ENCODE data around the gene IL7R. TPM values are rescaled to one million over a fixed set of nuclear protein-coding genes. Genes with fewer than 3 reads are reported as not detected.

IL7R gene
- total and polyA plus RNA-seq, 2 of the 13 experiments (the other 11 are each of a cell fraction or from before 2014, with no cell fraction given), result not detected

GRCh38 chr5:35857606-35858205, 1.0 kb downstream of the IL7R start:
- DNase-seq (ENCODE audit: low spot score), result no peak
- in situ Hi-C loops (cut with HindIII; ENCODE audit: extremely low pct_ligation_motif_present, low pct_unique_long_range_greater_than_20kb) (no loop called here), intact Hi-C loops (cut with micrococcal nuclease; ENCODE audit: unreplicated experiment) (no loop called here)
- CTCF ChIA-PET (ENCODE audit: low intra/inter-chr PET ratio, low total read pairs), result no interaction called here
- Histone ChIP-seq H2AFZ (ENCODE audit: low read length) (no peak overlapping the region), H3K9ac (ENCODE audit: insufficient read depth, low read depth, low read length) (no peak overlapping the region), H3K36me3 (replicated peaks in 1 of 2; ENCODE audit: control insufficient read depth in 1 of 2, insufficient read depth in 2 of 2, low read length in 2 of 2) (no peaks in the 10 kb centered on the region), H3K9me3 (ENCODE audit: low read length) (no peaks in the 10 kb centered on the region), H3K27ac (ENCODE audit: extremely low read length, insufficient read depth, low read length) (no peak overlapping the region), H3K27me3 (ENCODE audit: control insufficient read depth in 1 of 2, insufficient read depth in 2 of 2, low read length in 2 of 2) (no peaks in the 10 kb centered on the region), H3K79me2 (ENCODE audit: insufficient read depth, low read length) (no peaks in the 10 kb centered on the region), H3K4me3 (replicated peaks in 1 of 3; ENCODE audit: insufficient read depth in 1 of 3, low read depth in 2 of 3, low read length in 3 of 3) (no peak overlapping the region), H3K4me2 (ENCODE audit: low read depth, low read length) (no peak overlapping the region), H3K4me1 (ENCODE audit: insufficient read depth, low read length) (no peaks in the 10 kb centered on the region), H4K20me1 (ENCODE audit: insufficient read depth, low read length) (no peaks in the 10 kb centered on the region)
- no peak for ATAC-seq
- TF ChIP-seq FUBP1 (CRISPR knock-in tag; IDR thresholded peaks at IDR 0.05; ENCODE audit: borderline replicate concordance) (no peak), RXRB (CRISPR knock-in tag; IDR thresholded peaks at IDR 0.05; ENCODE audit: borderline replicate concordance) (no peak), ZNF180 (CRISPR knock-in tag; IDR thresholded peaks at IDR 0.05; ENCODE audit: borderline replicate concordance, low read depth) (no peak), ZNF354B (CRISPR knock-in tag; IDR thresholded peaks at IDR 0.05) (no peak)
- POLR2A ChIA-PET, result no interaction called here
- FAIRE-seq, result no peak
- no TSS peak for BruUV-seq (replicated peaks)
- WGBS (ENCODE audit: low lambda C conversion rate), result 0% methylated on average over 2 of the region's 2 CpGs

- no peak for ATAC-seq
- ChIA-PET CTCF (ENCODE audit: low intra/inter-chr PET ratio, low total read pairs) (no interaction called here), POLR2A (no interaction called here)
- no peaks in the 10 kb centered on the region for H3K79me2 ChIP-seq (ENCODE audit: insufficient read depth, low read length)
- H3K4me1 ChIP-seq (ENCODE audit: insufficient read depth, low read length), result no peaks in the 10 kb centered on the region
- no peaks in the 10 kb centered on the region for H4K20me1 ChIP-seq (ENCODE audit: insufficient read depth, low read length)
- H3K27ac ChIP-seq (ENCODE audit: extremely low read length, insufficient read depth, low read length), result no peak overlapping the region
- no peak for FAIRE-seq
- no peaks in the 10 kb centered on the region for H3K9me3 ChIP-seq (ENCODE audit: low read length)
- in situ Hi-C loops (cut with HindIII; ENCODE audit: extremely low pct_ligation_motif_present, low pct_unique_long_range_greater_than_20kb), result no loop called here
- no peak overlapping the region for H3K4me3 ChIP-seq (replicated peaks in 1 of 3; ENCODE audit: insufficient read depth in 1 of 3, low read depth in 2 of 3, low read length in 3 of 3)
- H3K9ac ChIP-seq (ENCODE audit: insufficient read depth, low read depth, low read length), result no peak overlapping the region
- intact Hi-C loops (cut with micrococcal nuclease; ENCODE audit: unreplicated experiment), result no loop called here
- no peaks in the 10 kb centered on the region for H3K27me3 ChIP-seq (ENCODE audit: control insufficient read depth in 1 of 2, insufficient read depth in 2 of 2, low read length in 2 of 2)
- no peak overlapping the region for H2AFZ ChIP-seq (ENCODE audit: low read length)
- no peak overlapping the region for H3K4me2 ChIP-seq (ENCODE audit: low read depth, low read length)
- no TSS peak for BruUV-seq (replicated peaks)
- H3K36me3 ChIP-seq (replicated peaks in 1 of 2; ENCODE audit: control insufficient read depth in 1 of 2, insufficient read depth in 2 of 2, low read length in 2 of 2), result no peaks in the 10 kb centered on the region
- WGBS (ENCODE audit: low lambda C conversion rate), result 0% methylated on average over 3 of the region's 3 CpGs
- no peak for DNase-seq (ENCODE audit: low spot score)
- TF ChIP-seq ZMAT5 (CRISPR knock-in tag; IDR thresholded peaks at IDR 0.05; ENCODE audit: borderline replicate concordance, low read depth) (no peak), FOXO4 (CRISPR knock-in tag; conservative IDR thresholded peaks at IDR 0.05) (no peak), ZNF224 (CRISPR knock-in tag; IDR thresholded peaks at IDR 0.05) (no peak), ATF4 (CRISPR knock-in tag; IDR thresholded peaks at IDR 0.05) (no peak), ZNF124 (CRISPR knock-in tag; IDR thresholded peaks at IDR 0.05) (no peak), BRCA1 (CRISPR knock-in tag; IDR thresholded peaks at IDR 0.05) (no peak), ZNF781 (CRISPR knock-in tag; IDR thresholded peaks at IDR 0.05; ENCODE audit: borderline replicate concordance, not compliant biosample characterization) (no peak), NKX3-1 (CRISPR knock-in tag; IDR thresholded peaks at IDR 0.05) (no peak), MXI1 (IDR thresholded peaks at IDR 0.05; ENCODE audit: borderline replicate concordance, low read depth, low read length) (no peak)
These were observed 2.5 kb downstream of the IL7R start for GRCh38 chr5:35859101-35859661.

All from HepG2 (cell line).